Inferior parietal cortex (tissue), 1 donor: Measurements from ENCODE around the gene SPATA32.

Source experiments
- DNase-seq: peaks from one replicate; pipeline ENCODE4 v3.0.0-alpha.2; 2016; ENCODE audit errors: extremely low spot score

SPATA32 gene

GRCh38 chr17:45247429-45248131 is 14.3 kb downstream of the SPATA32 start:
- DNase-seq = no peak

GRCh38 chr17:45246861-45247428 is 14.9 kb downstream of the SPATA32 start:
- no peak for DNase-seq

GRCh38 chr17:45246338-45246737 is 15.6 kb downstream of the SPATA32 start:
- no peak for DNase-seq

GRCh38 chr17:45244725-45245656 is 16.9 kb downstream of the SPATA32 start:
- DNase-seq = no peak

- no peak for DNase-seq
Observed at GRCh38 chr17:45243750-45244149, 18.1 kb downstream of the SPATA32 start.

GRCh38 chr17:45242029-45242414 is 19.9 kb downstream of the SPATA32 start:
- DNase-seq = no peak

- DNase-seq = no peak
Observed at GRCh38 chr17:45241328-45242028, 20.4 kb downstream of the SPATA32 start.

- no peak for DNase-seq
Observed at GRCh38 chr17:45240905-45241327, 21.0 kb downstream of the SPATA32 start.

GRCh38 chr17:45238155-45238774 is 23.6 kb downstream of the SPATA32 start:
- no peak for DNase-seq

GRCh38 chr17:45237686-45238085 is 24.2 kb downstream of the SPATA32 start:
- no peak for DNase-seq

GRCh38 chr17:45236282-45236606 is 25.6 kb downstream of the SPATA32 start:
- DNase-seq = no peak

- peak; percentile 70 for DNase-seq
Observed at GRCh38 chr17:45235416-45236281, 26.2 kb downstream of the SPATA32 start.

- no peak for DNase-seq
Observed at GRCh38 chr17:45234641-45235415, 27.1 kb downstream of the SPATA32 start.

GRCh38 chr17:45233423-45233924 is 28.4 kb downstream of the SPATA32 start:
- DNase-seq = no peak

- no peak for DNase-seq
Observed at GRCh38 chr17:45232514-45233422, 29.1 kb downstream of the SPATA32 start.

GRCh38 chr17:45231481-45232116 is 30.3 kb downstream of the SPATA32 start:
- DNase-seq = no peak

GRCh38 chr17:45230787-45231480 is 31.0 kb downstream of the SPATA32 start:
- no peak for DNase-seq

- no peak for DNase-seq
Observed at GRCh38 chr17:45230410-45230786, 31.5 kb downstream of the SPATA32 start.
